Hepatocyte (in vitro differentiated cells): ENCODE data around the gene MEFV. TPM values are rescaled to one million over a fixed set of nuclear protein-coding genes. Genes with fewer than 3 reads are reported as not detected.

Source experiments
- DNase-seq: peaks from one replicate; pipeline ENCODE4 v3.0.0-alpha.2; 2016; ENCODE audit warnings: low spot score
- H2AFZ ChIP-seq: fragments of 200-600 bp; sonication (generic); 2 replicates; pipeline ENCODE4 v1.6.0; 2016; ENCODE audit warnings: antibody characterized with exemption, mild to moderate bottlenecking
- H3K27ac ChIP-seq: fragments of 200-600 bp; sonication (generic); 2 replicates; pipeline ENCODE4 v1.5.1; 2016; ENCODE audit warnings: mild to moderate bottlenecking
- H3K27me3 ChIP-seq: fragments of 200-600 bp; sonication (generic); 2 replicates; pipeline ENCODE4 v1.6.1; 2016
- H3K36me3 ChIP-seq: fragments of 200-600 bp; sonication (generic); replicated peaks from 2 replicates; pipeline ENCODE4 v1.5.1; 2016; ENCODE audit warnings: low read depth; ENCODE audit not compliant: insufficient read depth
- H3K4me1 ChIP-seq: fragments of 200-600 bp; sonication (generic); 2 replicates; pipeline ENCODE4 v1.5.1; 2016; ENCODE audit warnings: mild to moderate bottlenecking, moderate library complexity; ENCODE audit not compliant: insufficient read depth
- H3K4me2 ChIP-seq: fragments of 200-600 bp; sonication (generic); 2 replicates; pipeline ENCODE4 v1.6.0; 2016
- H3K4me3 ChIP-seq: fragments of 200-600 bp; sonication (generic); 2 replicates; pipeline ENCODE4 v1.5.1; 2016; ENCODE audit warnings: mild to moderate bottlenecking
- H3K79me2 ChIP-seq: fragments of 200-600 bp; sonication (generic); 2 replicates; pipeline ENCODE4 v1.6.0; 2017; ENCODE audit warnings: mild to moderate bottlenecking
- H3K9me2 ChIP-seq: fragments of 200-600 bp; sonication (generic); replicated peaks from 2 replicates; pipeline ENCODE4 v1.6.0; 2017; ENCODE audit warnings: mild to moderate bottlenecking; ENCODE audit not compliant: insufficient read depth
- H3K9me3 ChIP-seq: fragments of 200-600 bp; sonication (generic); 2 replicates; pipeline ENCODE4 v1.5.1; 2016; ENCODE audit warnings: low read depth, mild to moderate bottlenecking
- H4K20me1 ChIP-seq: fragments of 200-600 bp; sonication (generic); 2 replicates; pipeline ENCODE4 v1.6.0; 2016; ENCODE audit warnings: mild to moderate bottlenecking; ENCODE audit not compliant: insufficient read depth, poor library complexity, severe bottlenecking
- EZH2 ChIP-seq: fragments of 200-600 bp; sonication (generic); IDR thresholded peaks from 2 replicates; pipeline ENCODE4 v1.6.1; 2016; ENCODE audit warnings: antibody characterized with exemption, mild to moderate bottlenecking, borderline replicate concordance
- EZH2phosphoT487 ChIP-seq: fragments of 200-600 bp; sonication (generic); IDR thresholded peaks from one replicate; pipeline ENCODE4 v1.6.1; 2018; ENCODE audit warnings: antibody characterized with exemption, mild to moderate bottlenecking, low read depth, moderate library complexity; ENCODE audit not compliant: unreplicated experiment, severe bottlenecking
- WGBS: methylation state at CpG from one replicate; pipeline ENCODE4 v1.1.6; 2016; ENCODE audit warnings: low lambda C conversion rate; ENCODE audit errors: missing lambda C conversion rate; 5-methylcytosine and 5-hydroxymethylcytosine counted together
- polyA plus RNA-seq: library from polyadenylated mRNA; unstranded; fragments of >200 nt; fragmentation: Nextera tagmentation; extraction: Ambion mirVana; gene quantifications from 2 replicates; pipeline ENCODE4 v1.2.1, GENCODE V29; 2016
- total RNA-seq: library from RNA; depleted of rRNA; stranded (reverse); fragments of >200 nt; gene quantifications from 2 replicates; pipeline ENCODE4 v1.2.3, GENCODE V29; 2014
- TF ChIP-seq, protein P1 (sequence below): fragments of 200-600 bp; sonication (generic); IDR thresholded peaks from 2 replicates; pipeline ENCODE4 v1.5.1; 2016; ENCODE audit warnings: antibody characterized with exemption, mild to moderate bottlenecking; ENCODE audit not compliant: poor library complexity

MEFV gene
- total and polyA plus RNA-seq, 2 experiments from 2014 or later = 0.13 TPM; not detected in 1

DNA sequence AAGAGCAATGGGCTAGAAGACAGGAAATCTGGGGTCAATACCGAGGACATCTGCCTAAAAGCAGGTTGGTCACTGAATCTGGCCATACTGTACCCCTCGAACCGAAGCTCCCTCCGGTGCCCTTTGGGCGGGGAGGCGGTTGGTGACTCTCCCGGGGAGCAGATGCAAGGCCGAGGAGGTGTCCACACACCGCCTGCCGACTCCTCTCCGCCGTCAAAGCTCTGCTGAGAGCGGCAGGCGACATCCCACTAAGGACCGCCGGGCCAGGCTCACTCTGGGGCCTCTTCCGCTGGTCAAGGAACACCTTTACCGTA, 21.9 kb downstream of the MEFV start:
- Histone ChIP-seq H3K36me3 (peaks cover 19% of the 10 kb centered on the region), H3K79me2 (peaks cover 17% of the 10 kb centered on the region), H4K20me1 (no peaks in the 10 kb centered on the region), H3K4me1 (peaks cover 7% of the 10 kb centered on the region), H3K27me3 (no peaks in the 10 kb centered on the region), H2AFZ (peak overlapping the region; percentile 62), H3K9me3 (peaks cover 4% of the 10 kb centered on the region), H3K9me2 (no peaks in the 10 kb centered on the region), H3K4me3 (peak overlapping the region; percentile 55), H3K4me2 (peak overlapping the region; percentile 96), H3K27ac (peak overlapping the region; percentile 96)
- 9% methylated on average over 18 of the region's 18 CpGs for WGBS
- no peak for DNase-seq
- TF ChIP-seq EZH2 = no peak
- TF ChIP-seq EZH2phosphoT487 = no peak
- TF ChIP-seq, protein P1, sequence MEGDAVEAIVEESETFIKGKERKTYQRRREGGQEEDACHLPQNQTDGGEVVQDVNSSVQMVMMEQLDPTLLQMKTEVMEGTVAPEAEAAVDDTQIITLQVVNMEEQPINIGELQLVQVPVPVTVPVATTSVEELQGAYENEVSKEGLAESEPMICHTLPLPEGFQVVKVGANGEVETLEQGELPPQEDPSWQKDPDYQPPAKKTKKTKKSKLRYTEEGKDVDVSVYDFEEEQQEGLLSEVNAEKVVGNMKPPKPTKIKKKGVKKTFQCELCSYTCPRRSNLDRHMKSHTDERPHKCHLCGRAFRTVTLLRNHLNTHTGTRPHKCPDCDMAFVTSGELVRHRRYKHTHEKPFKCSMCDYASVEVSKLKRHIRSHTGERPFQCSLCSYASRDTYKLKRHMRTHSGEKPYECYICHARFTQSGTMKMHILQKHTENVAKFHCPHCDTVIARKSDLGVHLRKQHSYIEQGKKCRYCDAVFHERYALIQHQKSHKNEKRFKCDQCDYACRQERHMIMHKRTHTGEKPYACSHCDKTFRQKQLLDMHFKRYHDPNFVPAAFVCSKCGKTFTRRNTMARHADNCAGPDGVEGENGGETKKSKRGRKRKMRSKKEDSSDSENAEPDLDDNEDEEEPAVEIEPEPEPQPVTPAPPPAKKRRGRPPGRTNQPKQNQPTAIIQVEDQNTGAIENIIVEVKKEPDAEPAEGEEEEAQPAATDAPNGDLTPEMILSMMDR = no peak

DNA sequence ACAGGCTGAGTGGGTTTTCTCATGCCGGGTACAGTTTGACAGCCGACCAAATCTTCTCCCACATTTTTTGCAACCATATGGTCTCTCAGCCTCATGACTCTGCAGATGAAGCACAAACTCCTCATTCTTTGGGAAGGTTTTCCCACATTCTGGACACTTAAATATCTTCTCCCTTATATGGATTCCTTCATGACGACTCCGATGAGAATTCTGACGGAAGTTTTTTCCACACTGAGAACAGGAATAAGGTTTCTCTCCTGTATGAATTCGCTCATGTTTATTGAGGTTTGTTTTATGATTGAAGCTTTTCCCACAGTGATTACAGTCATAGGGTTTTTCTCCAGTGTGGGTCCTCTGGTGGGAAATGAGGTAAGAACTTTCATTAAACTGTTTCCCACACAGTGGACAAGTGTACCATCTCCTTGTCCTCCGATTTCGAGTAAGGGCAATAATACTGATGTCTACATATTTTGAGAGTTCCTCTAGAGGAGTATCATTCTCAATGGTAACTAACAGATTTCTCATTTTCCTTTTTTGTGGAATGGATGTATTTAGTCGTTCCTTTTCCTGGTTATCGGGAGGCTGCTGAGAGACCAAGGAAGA, 32.4 kb downstream of the MEFV start:
- 95% methylated on average over 10 of the region's 10 CpGs for WGBS
- H3K27ac ChIP-seq = no peak overlapping the region
- H3K4me3 ChIP-seq = no peak overlapping the region
- TF ChIP-seq EZH2phosphoT487 (no peak), EZH2 (no peak)
- H3K9me2 ChIP-seq = no peaks in the 10 kb centered on the region
- peaks cover 60% of the 10 kb centered on the region for H3K9me3 ChIP-seq
- H3K4me2 ChIP-seq = no peak overlapping the region
- H3K36me3 ChIP-seq = peaks cover 20% of the 10 kb centered on the region
- no peaks in the 10 kb centered on the region for H3K4me1 ChIP-seq
- no peak overlapping the region for H2AFZ ChIP-seq
- no peaks in the 10 kb centered on the region for H4K20me1 ChIP-seq
- no peaks in the 10 kb centered on the region for H3K27me3 ChIP-seq
- DNase-seq = no peak
- no peaks in the 10 kb centered on the region for H3K79me2 ChIP-seq

DNA sequence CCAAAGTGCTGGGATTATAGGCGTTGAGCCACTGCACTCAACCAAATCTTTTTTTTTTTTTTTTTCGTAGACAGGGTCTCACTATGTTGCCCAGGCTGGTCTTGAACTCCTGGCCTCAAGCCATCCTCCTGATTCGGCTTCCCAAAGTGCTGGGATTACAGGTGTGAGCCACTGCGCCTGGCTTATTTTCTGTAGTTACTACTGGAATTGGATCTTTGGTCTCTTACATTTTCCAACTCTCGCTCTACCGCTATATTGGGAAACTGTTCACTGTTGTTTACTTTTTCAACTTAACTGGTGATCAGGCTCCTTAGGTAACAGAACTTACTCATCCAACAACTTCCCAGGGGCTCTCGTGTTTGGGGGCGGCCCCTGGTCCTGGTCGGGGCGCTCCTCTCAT, 35.6 kb downstream of the MEFV start:
- H3K27me3 ChIP-seq = no peaks in the 10 kb centered on the region
- H4K20me1 ChIP-seq = no peaks in the 10 kb centered on the region
- TF ChIP-seq EZH2phosphoT487 (no peak), EZH2 (no peak)
- TF ChIP-seq, protein P1 = no peak
- H2AFZ ChIP-seq = no peak overlapping the region
- H3K4me1 ChIP-seq = no peaks in the 10 kb centered on the region
- peaks cover 20% of the 10 kb centered on the region for H3K36me3 ChIP-seq
- H3K4me2 ChIP-seq = no peak overlapping the region
- H3K4me3 ChIP-seq = no peak overlapping the region
- H3K79me2 ChIP-seq = no peaks in the 10 kb centered on the region
- H3K9me2 ChIP-seq = no peaks in the 10 kb centered on the region
- no peak overlapping the region for H3K27ac ChIP-seq
- 93% methylated on average over 10 of the region's 10 CpGs for WGBS
- peaks cover 33% of the 10 kb centered on the region for H3K9me3 ChIP-seq
- no peak for DNase-seq

DNA sequence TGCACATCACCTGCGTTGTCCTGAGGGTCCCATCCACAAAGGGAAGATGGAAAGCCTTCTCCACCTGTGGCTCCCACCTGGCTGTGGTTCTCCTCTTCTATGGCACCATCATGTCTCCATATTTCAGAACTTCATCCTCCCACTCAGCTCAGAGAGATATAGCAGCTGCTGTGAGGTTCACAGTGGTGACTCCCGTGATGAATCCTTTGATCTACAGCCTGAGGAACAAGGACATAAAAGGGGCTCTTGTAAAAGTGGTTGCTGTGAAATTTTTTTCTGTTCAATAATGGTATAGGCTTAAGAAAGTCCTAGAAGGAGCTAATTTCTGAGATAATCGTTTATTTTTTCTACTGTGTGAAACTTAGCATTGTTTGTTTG, 40.2 kb downstream of the MEFV start:
- DNase-seq = no peak
- no peaks in the 10 kb centered on the region for H3K79me2 ChIP-seq
- H4K20me1 ChIP-seq = no peaks in the 10 kb centered on the region
- no peak overlapping the region for H3K4me2 ChIP-seq
- H3K4me3 ChIP-seq = no peak overlapping the region
- H3K27ac ChIP-seq = no peak overlapping the region
- no peaks in the 10 kb centered on the region for H3K9me3 ChIP-seq
- H3K9me2 ChIP-seq = no peaks in the 10 kb centered on the region
- H2AFZ ChIP-seq = no peak overlapping the region
- H3K27me3 ChIP-seq = no peaks in the 10 kb centered on the region
- 60% methylated on average over 3 of the region's 3 CpGs for WGBS
- TF ChIP-seq, protein P1 = no peak
- TF ChIP-seq EZH2phosphoT487 = no peak
- no peak for TF ChIP-seq EZH2
- no peaks in the 10 kb centered on the region for H3K4me1 ChIP-seq
- H3K36me3 ChIP-seq = no peaks in the 10 kb centered on the region
